ENCODE measurements around the gene GPR32.

GRCh38 chr19:50728084-50728737 is 42.1 kb upstream of the GPR32 start:
- TF ChIP-seq CTCF (IDR thresholded peaks at IDR 0.05) (no peak), EZH2 (IDR thresholded peaks at IDR 0.05; ENCODE audit: borderline replicate concordance, insufficient read depth, low read depth, low read length, poor library complexity, severe bottlenecking) (no peak)
